Activated CD4-positive, alpha-beta T cell treated with anti-CD3 and anti-CD28 coated beads, Interleukin-2, amount 10 ng/mL, durations not matched to agents 7 days and 5 days (primary cell): ENCODE data around the gene PLG. TPM values are rescaled to one million over a fixed set of nuclear protein-coding genes. Genes with fewer than 3 reads are reported as not detected.
"Not testable (repeated sequence)": the region's sequence is repeated elsewhere in the genome, so short reads cannot be mapped to it uniquely, and the experiment has no call there.

Source experiments
- CTCF ChIA-PET: fragments of 350-600 bp; sonication (Branson Sonifier 250); formaldehyde crosslinking; loops from one replicate; lab custom pipeline; 2021; ENCODE audit warnings: antibody characterized with exemption; lab: Charles Lee
- POLR2A ChIA-PET: fragments of 350-600 bp; sonication (Branson Sonifier 250); formaldehyde crosslinking; loops from one replicate; lab custom pipeline; 2021; ENCODE audit warnings: antibody characterized with exemption; lab: Charles Lee
- DNase-seq: peaks from one replicate; pipeline ENCODE4 v3.0.0-alpha.2; 2020
- H3K27ac Mint-ChIP-seq: one replicate; pipeline ENCODE4 v1.8.0; 2021; ENCODE audit warnings: mild to moderate bottlenecking, moderate library complexity, mixed read lengths
- H3K27me3 Mint-ChIP-seq: one replicate; pipeline ENCODE4 v1.8.0; 2021; ENCODE audit warnings: mixed read lengths
- H3K36me3 Mint-ChIP-seq: one replicate; pipeline ENCODE4 v1.8.0; 2021; ENCODE audit warnings: low read depth, mixed read lengths
- H3K4me1 Mint-ChIP-seq: one replicate; pipeline ENCODE4 v1.8.0; 2021; ENCODE audit warnings: mixed read lengths
- H3K4me3 Mint-ChIP-seq: one replicate; pipeline ENCODE4 v1.8.0; 2021; ENCODE audit warnings: mild to moderate bottlenecking, moderate library complexity, mixed read lengths
- H3K9me3 Mint-ChIP-seq: one replicate; pipeline ENCODE4 v1.8.0; 2021; ENCODE audit warnings: mixed read lengths
- total RNA-seq, 2 experiments: library from RNA; stranded (reverse); gene quantifications; one replicate each; pipeline ENCODE4 v1.2.3, GENCODE V29; 2021

The PLG gene
- total RNA-seq, 2 experiments from 2014 or later = 0.32 TPM; not detected in 1

DNA sequence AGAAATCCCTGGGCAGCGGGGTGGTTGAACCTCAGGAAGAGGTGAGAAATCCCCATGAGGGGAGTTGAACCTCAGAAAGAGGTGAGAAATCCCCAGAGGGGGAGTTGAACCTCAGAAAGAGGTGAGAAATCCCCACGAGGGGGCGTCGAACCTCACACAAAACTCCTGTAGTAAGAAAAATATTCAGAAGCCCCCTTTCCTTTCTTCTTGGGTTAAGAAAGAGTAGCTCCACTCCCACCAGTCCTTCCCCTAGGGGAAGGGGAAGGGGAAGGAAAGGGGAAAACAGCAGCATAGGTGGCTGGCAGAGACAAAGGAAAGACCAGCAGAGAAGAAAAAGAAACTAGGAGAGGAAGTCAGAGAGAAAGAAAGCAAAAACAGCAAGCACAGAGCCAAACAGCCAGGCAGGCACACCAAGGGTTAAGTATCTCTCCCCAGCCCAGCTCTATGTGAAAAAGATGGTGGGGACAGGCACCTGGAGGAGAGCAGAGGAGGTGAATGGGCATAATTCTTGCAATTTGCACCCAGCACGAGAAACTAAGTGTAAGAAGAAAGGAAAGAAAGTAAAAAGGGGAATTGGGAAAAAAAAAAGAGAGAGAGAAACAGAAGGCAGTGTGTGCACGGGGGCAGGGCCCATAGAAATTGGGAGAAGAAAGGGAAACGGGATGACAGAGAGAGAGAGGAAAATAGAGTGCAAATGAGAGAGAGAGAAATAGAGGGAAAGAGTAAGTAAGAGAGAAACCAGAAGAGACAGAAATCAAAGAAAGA, 88.2 kb downstream of the PLG start:
- H3K4me3 Mint-ChIP-seq = no peak overlapping the region
- peaks cover 10% of the 10 kb centered on the region for H3K9me3 Mint-ChIP-seq
- ChIA-PET CTCF (no interaction called here), POLR2A (no interaction called here)
- H3K36me3 Mint-ChIP-seq = no peaks in the 10 kb centered on the region
- no peaks in the 10 kb centered on the region for H3K27me3 Mint-ChIP-seq
- no peak overlapping the region for H3K27ac Mint-ChIP-seq
- H3K4me1 Mint-ChIP-seq = peaks cover 7% of the 10 kb centered on the region
- no peak for DNase-seq

DNA sequence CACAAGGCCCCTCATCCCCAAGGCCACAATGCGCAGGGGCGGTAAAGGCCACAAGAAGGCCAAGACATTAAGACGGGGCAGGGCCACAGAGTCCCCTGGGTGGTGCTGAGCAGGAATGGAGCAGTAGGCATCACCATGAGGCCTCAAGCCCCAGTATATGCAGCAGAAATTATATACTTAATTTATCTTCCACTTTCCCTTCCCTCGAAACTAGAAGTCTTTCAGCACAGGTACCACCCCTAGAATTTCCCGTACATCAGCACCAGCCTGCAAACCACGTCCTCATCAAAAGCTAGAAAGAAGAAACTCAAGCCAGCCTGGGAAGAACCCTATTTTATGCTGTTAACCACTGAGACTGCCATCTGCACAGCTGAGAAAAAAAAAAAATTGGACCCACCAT, 89.4 kb downstream of the PLG start:
- H3K27ac Mint-ChIP-seq = no peak overlapping the region
- no peaks in the 10 kb centered on the region for H3K27me3 Mint-ChIP-seq

DNA sequence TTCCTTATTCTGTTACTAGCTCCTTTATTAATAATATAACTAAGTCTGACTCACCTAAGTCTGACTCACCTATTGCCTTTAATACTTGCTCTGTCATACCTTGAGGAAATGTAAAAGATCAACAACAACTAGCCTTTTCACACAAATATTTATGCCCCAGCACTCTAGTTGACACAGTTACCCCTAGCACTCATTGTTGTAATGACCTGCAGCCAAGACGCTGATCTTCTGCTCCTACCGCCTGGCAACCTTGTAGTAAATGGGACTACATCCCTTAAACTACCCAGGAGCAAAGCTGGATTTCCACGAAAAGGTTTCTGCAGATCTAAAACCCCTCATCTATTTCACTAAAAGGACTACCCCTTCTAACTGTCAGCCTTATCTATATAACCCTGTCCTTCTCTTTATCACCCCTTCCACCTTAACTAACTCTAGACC, 90.0 kb downstream of the PLG start:
- ChIA-PET POLR2A (no interaction called here), CTCF (interaction anchor here (0.6 kb wide), 1 partner anchor 17 kb away, joined by 4 read pairs; no protein-coding TSS in a partner anchor)
- H3K4me1 Mint-ChIP-seq = peaks cover 7% of the 10 kb centered on the region
- H3K4me3 Mint-ChIP-seq = no peak overlapping the region
- peaks cover 13% of the 10 kb centered on the region for H3K9me3 Mint-ChIP-seq
- H3K27ac Mint-ChIP-seq = no peak overlapping the region
- no peaks in the 10 kb centered on the region for H3K27me3 Mint-ChIP-seq
- DNase-seq = no peak
- no peaks in the 10 kb centered on the region for H3K36me3 Mint-ChIP-seq

More for the DNA sequence above, 89.4 kb downstream of the PLG start:
- CTCF ChIA-PET = interaction anchor here (0.6 kb wide), 1 partner anchor 17 kb away, joined by 4 read pairs; no protein-coding TSS in a partner anchor
- H3K36me3 Mint-ChIP-seq = no peaks in the 10 kb centered on the region
- no peak for DNase-seq
- H3K4me1 Mint-ChIP-seq = peaks cover 7% of the 10 kb centered on the region
- no peak overlapping the region for H3K4me3 Mint-ChIP-seq
- peaks cover 10% of the 10 kb centered on the region for H3K9me3 Mint-ChIP-seq
- POLR2A ChIA-PET = no interaction called here

DNA sequence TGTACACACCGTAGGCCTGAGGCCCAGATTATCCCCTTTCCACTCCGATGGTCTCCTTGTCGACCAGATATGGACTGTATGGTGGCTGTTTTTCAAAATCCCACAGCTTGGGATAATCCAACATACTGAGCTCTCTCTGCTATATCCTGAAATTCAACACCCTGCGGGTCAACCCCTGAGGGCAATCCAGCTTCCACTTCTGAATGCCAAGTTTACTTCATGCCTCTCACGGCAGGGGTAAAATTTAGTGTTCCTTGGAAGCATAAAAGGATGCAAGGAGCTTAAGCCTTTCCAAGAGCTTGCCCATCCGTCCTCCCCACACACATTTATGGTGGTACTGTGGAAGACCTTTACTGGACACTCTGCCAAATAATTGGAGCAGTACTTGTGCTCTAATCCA, 90.7 kb downstream of the PLG start:
- ChIA-PET CTCF (no interaction called here), POLR2A (no interaction called here)
- Mint-ChIP-seq H3K4me3 (no peak overlapping the region), H3K4me1 (peaks cover 7% of the 10 kb centered on the region), H3K9me3 (peaks cover 14% of the 10 kb centered on the region), H3K27ac (no peak overlapping the region), H3K27me3 (no peaks in the 10 kb centered on the region), H3K36me3 (no peaks in the 10 kb centered on the region)
- DNase-seq = no peak

DNA sequence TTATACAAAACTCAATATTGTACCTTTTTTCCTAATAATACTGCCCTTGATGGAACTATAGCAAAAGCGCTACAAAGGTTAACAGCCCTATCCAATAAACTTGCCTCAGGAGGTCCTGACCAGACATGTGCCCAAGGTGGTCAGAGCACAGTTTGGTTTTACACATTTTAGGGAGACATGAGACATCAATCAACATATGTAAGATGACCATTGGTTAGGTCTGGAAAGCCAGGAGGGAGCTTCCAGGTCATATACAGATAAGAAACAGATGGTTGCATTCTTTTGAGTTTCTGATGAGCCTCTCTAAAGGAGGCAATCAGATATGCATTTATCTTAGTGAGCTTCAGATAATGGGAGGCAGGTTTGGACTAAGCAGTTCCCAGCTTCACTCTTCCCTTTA, 91.6 kb downstream of the PLG start:
- Mint-ChIP-seq H3K4me3 (no peak overlapping the region), H3K36me3 (no peaks in the 10 kb centered on the region), H3K9me3 (peaks cover 10% of the 10 kb centered on the region), H3K4me1 (peaks cover 7% of the 10 kb centered on the region), H3K27me3 (no peaks in the 10 kb centered on the region), H3K27ac (no peak overlapping the region)
- ChIA-PET CTCF (no interaction called here), POLR2A (no interaction called here)
- no peak for DNase-seq

DNA sequence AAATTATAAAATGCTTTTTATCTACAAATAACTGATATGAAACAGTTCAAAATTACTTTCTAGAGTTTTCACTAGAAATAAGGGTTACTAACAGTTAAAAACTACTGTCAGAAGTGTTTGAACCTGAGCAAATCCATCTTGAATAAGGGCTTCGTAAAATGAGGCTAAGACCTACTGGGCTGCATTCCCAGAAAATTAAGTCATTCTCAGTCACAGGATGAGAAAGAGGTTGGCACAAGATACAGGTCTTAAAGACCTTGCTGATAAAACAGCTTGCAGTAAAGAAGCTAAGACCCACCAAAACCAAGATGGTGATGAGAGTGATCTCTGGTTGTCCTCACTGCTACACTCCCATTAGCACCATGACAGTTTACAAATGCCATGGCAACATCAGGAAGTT, 93.7 kb downstream of the PLG start:
- ChIA-PET CTCF (interaction anchor here (1.3 kb wide), 1 partner anchor 12 kb away, joined by 3 read pairs; no protein-coding TSS in a partner anchor), POLR2A (no interaction called here)
- Mint-ChIP-seq H3K9me3 (peaks cover 9% of the 10 kb centered on the region), H3K27ac (no peak overlapping the region), H3K27me3 (no peaks in the 10 kb centered on the region), H3K4me1 (no peaks in the 10 kb centered on the region), H3K36me3 (no peaks in the 10 kb centered on the region), H3K4me3 (no peak overlapping the region)
- no peak for DNase-seq

DNA sequence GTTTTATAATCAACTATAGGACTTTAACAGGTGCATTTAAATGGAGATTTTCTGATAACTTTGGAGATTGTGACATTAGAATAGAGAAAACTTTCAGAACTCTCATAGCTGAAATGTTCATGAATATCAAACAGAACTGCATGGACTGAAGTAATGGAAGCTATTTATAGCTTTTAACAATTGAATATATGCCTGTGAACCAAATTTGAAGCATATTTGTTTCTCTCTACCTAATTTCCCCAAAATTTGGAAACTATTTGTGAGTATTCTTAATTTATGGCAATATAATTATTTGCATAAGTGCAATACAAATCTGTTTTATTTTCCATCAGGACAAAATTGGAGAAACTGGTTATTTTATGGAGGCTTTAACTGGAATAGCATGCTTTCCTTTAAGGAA, 96.6 kb downstream of the PLG start:
- CTCF ChIA-PET = interaction anchor here (0.7 kb wide), 1 partner anchor 133 kb away, joined by 3 read pairs; no protein-coding TSS in a partner anchor

DNA sequence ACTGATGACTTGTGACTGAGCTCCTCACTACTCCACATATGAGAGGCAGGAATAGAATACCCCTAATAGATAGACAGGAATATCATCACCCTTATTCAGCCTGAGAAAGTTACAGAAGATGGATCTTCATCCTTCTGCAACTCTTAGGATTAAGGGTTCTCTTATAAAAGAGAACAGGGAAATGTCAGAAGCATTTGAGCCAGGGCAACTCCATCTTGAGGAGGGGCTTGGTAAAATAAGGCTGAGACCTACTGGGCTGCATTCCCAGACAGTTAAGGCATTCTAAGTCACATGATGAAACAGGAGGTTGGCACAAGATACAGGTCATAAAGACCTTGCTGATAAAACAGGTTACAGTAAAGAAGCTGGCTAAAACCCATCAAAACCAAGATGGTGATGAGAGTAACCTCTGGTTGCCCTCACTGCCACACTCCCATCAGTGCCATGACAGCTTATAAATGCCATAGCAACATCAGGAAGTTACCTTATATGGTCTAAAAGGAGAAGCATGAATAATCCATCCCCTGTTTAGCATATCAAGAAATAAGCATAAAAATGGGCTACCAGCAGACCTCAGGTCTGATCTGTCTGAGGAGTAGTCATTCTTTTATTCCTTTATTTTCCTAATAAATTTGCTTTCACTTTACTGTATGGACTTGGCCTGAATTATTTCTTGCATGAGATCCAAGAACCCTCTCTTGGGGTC, 97.9 kb downstream of the PLG start:
- Mint-ChIP-seq H3K27ac (no peak overlapping the region), H3K36me3 (no peaks in the 10 kb centered on the region), H3K27me3 (no peaks in the 10 kb centered on the region), H3K9me3 (peaks cover 9% of the 10 kb centered on the region), H3K4me1 (no peaks in the 10 kb centered on the region), H3K4me3 (no peak overlapping the region)
- ChIA-PET POLR2A (no interaction called here), CTCF (no interaction called here)
- DNase-seq = no peak

More for the DNA sequence above, 96.6 kb downstream of the PLG start:
- DNase-seq = no peak
- H3K27ac Mint-ChIP-seq = no peak overlapping the region
- POLR2A ChIA-PET = no interaction called here
- H3K27me3 Mint-ChIP-seq = no peaks in the 10 kb centered on the region
- H3K36me3 Mint-ChIP-seq = no peaks in the 10 kb centered on the region
- no peak overlapping the region for H3K4me3 Mint-ChIP-seq
- H3K4me1 Mint-ChIP-seq = no peaks in the 10 kb centered on the region
- peaks cover 9% of the 10 kb centered on the region for H3K9me3 Mint-ChIP-seq

DNA sequence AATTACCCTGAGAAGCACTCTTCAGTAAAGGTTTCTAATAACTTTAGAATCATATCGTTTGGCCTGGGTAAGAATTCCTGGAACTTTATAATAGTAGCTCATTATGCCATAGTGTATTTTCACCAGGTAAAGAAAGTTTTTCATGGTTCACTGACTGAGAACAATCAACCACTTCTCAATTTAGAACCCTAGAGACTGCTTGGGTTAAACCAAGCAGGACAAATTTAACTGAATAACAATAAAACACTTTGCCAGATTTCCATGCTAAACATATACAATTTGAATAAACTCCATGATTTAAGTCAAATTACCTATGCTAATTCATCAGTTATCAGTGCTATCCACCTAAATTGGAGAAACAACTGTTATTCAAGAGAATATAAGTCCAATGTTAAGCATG, 99.4 kb downstream of the PLG start:
- Mint-ChIP-seq H3K4me1 (no peaks in the 10 kb centered on the region), H3K4me3 (no peak overlapping the region), H3K27me3 (no peaks in the 10 kb centered on the region), H3K36me3 (no peaks in the 10 kb centered on the region), H3K27ac (no peak overlapping the region), H3K9me3 (peaks cover 11% of the 10 kb centered on the region)
- ChIA-PET POLR2A (no interaction called here), CTCF (interaction anchor here (0.5 kb wide), 1 partner anchor 8 kb away, joined by 3 read pairs; no protein-coding TSS in a partner anchor)
- no peak for DNase-seq

DNA sequence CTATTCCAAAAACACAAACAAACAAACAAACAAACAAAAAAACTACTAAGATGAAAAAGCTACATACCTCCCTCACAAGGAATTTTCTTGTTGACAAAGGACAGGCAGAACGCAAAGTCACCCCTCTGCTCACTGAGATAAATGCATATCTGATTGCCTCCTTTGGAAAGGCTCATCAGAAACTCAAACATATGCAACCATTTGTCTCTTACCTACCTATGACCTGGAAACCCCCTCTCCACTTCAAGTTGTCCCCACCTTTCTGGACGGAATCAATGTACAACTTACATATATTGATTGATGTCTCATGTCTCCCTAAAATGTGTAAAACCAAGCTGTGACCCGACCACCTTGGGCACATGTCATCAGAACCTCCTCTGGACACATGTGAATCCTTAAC, 100.0 kb downstream of the PLG start:
- H3K27ac Mint-ChIP-seq, H3K9me3 Mint-ChIP-seq, H3K4me3 Mint-ChIP-seq, DNase-seq, H3K4me1 Mint-ChIP-seq, CTCF ChIA-PET, POLR2A ChIA-PET, H3K27me3 Mint-ChIP-seq, H3K36me3 Mint-ChIP-seq: not testable (repeated sequence)

Other genes with a start within 250 kb of the PLG start
- gene LPA, start 38.0 kb upstream of the PLG start, total RNA-seq = not detected